Neural cell (in vitro differentiated cells): ENCODE results near the gene NUTM1. TPM values are rescaled to one million over a fixed set of nuclear protein-coding genes. Genes with fewer than 3 reads are reported as not detected.

Experiments used
- H2AFZ ChIP-seq: fragments of 200-600, 300-800 bp; sonication (generic), shearing (Covaris generic); 2 replicates; pipeline ENCODE4 v1.6.0; 2014; ENCODE audit warnings: low read depth, mild to moderate bottlenecking, antibody characterized with exemption, low read length, moderate library complexity
- H3F3A ChIP-seq: fragments of 200-600 bp; shearing (Covaris generic); 2 replicates; pipeline ENCODE4 v1.6.1; 2016; ENCODE audit warnings: mild to moderate bottlenecking, moderate library complexity, mixed read lengths, antibody characterized with exemption, low read length; ENCODE audit not compliant: insufficient read depth, poor library complexity, severe bottlenecking
- H3K27ac ChIP-seq: fragments of 200-600, 300-800 bp; sonication (generic), shearing (Covaris generic); 2 replicates; pipeline ENCODE4 v1.5.1; 2014; ENCODE audit warnings: mild to moderate bottlenecking, low read length, moderate library complexity
- H3K27me3 ChIP-seq: fragments of 300-800, 200-600 bp; sonication (generic), shearing (Covaris generic); 2 replicates; pipeline ENCODE4 v1.6.0; 2014; ENCODE audit warnings: mild to moderate bottlenecking, low read depth, low read length, moderate library complexity; ENCODE audit not compliant: insufficient read depth
- H3K36me3 ChIP-seq: fragments of 300-800, 200-600 bp; sonication (generic), shearing (Covaris generic); 2 replicates; pipeline ENCODE4 v1.5.1; 2014; ENCODE audit warnings: mild to moderate bottlenecking, antibody characterized with exemption, low read length, moderate library complexity; ENCODE audit not compliant: insufficient read depth
- H3K4me2 ChIP-seq: fragments of 300-800, 200-600 bp; sonication (generic), shearing (Covaris generic); 2 replicates; pipeline ENCODE4 v1.6.0; 2014; ENCODE audit warnings: mild to moderate bottlenecking, low read length
- H3K4me3 ChIP-seq: fragments of 300-800, 200-600 bp; sonication (generic), shearing (Covaris generic); 2 replicates; pipeline ENCODE4 v1.5.1; 2014; ENCODE audit warnings: mild to moderate bottlenecking, low read length, moderate library complexity
- H3K79me2 ChIP-seq: fragments of 200-600 bp; shearing (Covaris generic); replicated peaks from 2 replicates; pipeline ENCODE4 v1.6.0; 2014; ENCODE audit warnings: mild to moderate bottlenecking, low read length, moderate library complexity; ENCODE audit not compliant: insufficient read depth
- H3K9ac ChIP-seq: fragments of 300-800, 200-600 bp; sonication (generic), shearing (Covaris generic); 2 replicates; pipeline ENCODE4 v1.6.1; 2016; ENCODE audit warnings: mild to moderate bottlenecking, low read length, mixed read lengths
- H3K9me2 ChIP-seq: fragments of 200-600 bp; shearing (Covaris generic); 2 replicates; pipeline ENCODE4 v1.6.1; 2016; ENCODE audit warnings: mild to moderate bottlenecking, low read length, mixed read lengths; ENCODE audit not compliant: insufficient read depth
- H3K9me3 ChIP-seq: fragments of 200-600, 300-800 bp; sonication (generic), shearing (Covaris generic); 2 replicates; pipeline ENCODE4 v1.6.1; 2016; ENCODE audit warnings: mild to moderate bottlenecking, mixed run types, low read length, moderate library complexity, mixed read lengths
- H4K20me1 ChIP-seq: fragments of 200-600 bp; shearing (Covaris generic); 2 replicates; pipeline ENCODE4 v1.6.1; 2016; ENCODE audit warnings: mild to moderate bottlenecking, mixed run types; ENCODE audit not compliant: insufficient read depth
- CTCF ChIP-seq: fragments of 450-650 bp; IDR thresholded peaks from 2 replicates; pipeline ENCODE4 v1.5.1; 2014; ENCODE audit warnings: antibody characterized with exemption, mild to moderate bottlenecking, moderate library complexity; ENCODE audit not compliant: poor library complexity, severe bottlenecking
- EP300 ChIP-seq: fragments of 450-650 bp; conservative IDR thresholded peaks from 2 replicates; pipeline ENCODE4 v1.6.1; 2014; ENCODE audit warnings: antibody characterized with exemption, mild to moderate bottlenecking, moderate library complexity; ENCODE audit not compliant: poor library complexity, severe bottlenecking
- EZH2 ChIP-seq: fragments of 200-600, 300-800 bp; shearing (Covaris generic), sonication (generic); IDR thresholded peaks from 2 replicates; pipeline ENCODE4 v1.6.1; 2014; ENCODE audit warnings: antibody characterized with exemption, low read length, borderline replicate concordance, mild to moderate bottlenecking; ENCODE audit not compliant: insufficient read depth, poor library complexity, severe bottlenecking
- MXI1 ChIP-seq: fragments of 450-650 bp; conservative IDR thresholded peaks from 2 replicates; pipeline ENCODE4 v1.6.1; 2014; ENCODE audit warnings: antibody characterized with exemption, mild to moderate bottlenecking; ENCODE audit not compliant: poor library complexity, severe bottlenecking
- POLR2AphosphoS5 ChIP-seq: IDR thresholded peaks from 2 replicates; pipeline ENCODE4 v1.6.1; 2012
- RAD21 ChIP-seq: fragments of 450-650 bp; conservative IDR thresholded peaks from 2 replicates; pipeline ENCODE4 v1.6.1; 2014; ENCODE audit warnings: antibody characterized with exemption, mild to moderate bottlenecking, moderate library complexity
- REST ChIP-seq: IDR thresholded peaks from 2 replicates; pipeline ENCODE4 v1.6.1; 2012; ENCODE audit warnings: borderline replicate concordance
- SMC3 ChIP-seq: fragments of 450-650 bp; conservative IDR thresholded peaks from 2 replicates; pipeline ENCODE4 v1.6.1; 2014; ENCODE audit warnings: antibody characterized with exemption, mild to moderate bottlenecking, moderate library complexity; ENCODE audit not compliant: poor library complexity
- TAF1 ChIP-seq: IDR thresholded peaks from 2 replicates; pipeline ENCODE4 v1.6.1; 2012; ENCODE audit warnings: low read depth
- polyA plus RNA-seq: library from polyadenylated mRNA; depleted of rRNA; stranded (reverse); fragments of >200 nt; gene quantifications from 2 replicates; pipeline ENCODE4 v1.2.3, GENCODE V29; 2014

Gene NUTM1
- polyA plus RNA-seq, 1 donor from 2014 or later, result not detected

- peaks cover 21% of the 10 kb centered on the region for H3K79me2 ChIP-seq
- peak overlapping the region; percentile 94 for H2AFZ ChIP-seq
- no peaks in the 10 kb centered on the region for H4K20me1 ChIP-seq
- peak overlapping the region; percentile 71 for H3K27ac ChIP-seq
- H3K4me2 ChIP-seq, result peak overlapping the region; percentile 66
- no peak for TF ChIP-seq TAF1
- TF ChIP-seq SMC3, result no peak
- TF ChIP-seq MXI1, result no peak
- TF ChIP-seq REST, result no peak
- no peak for TF ChIP-seq EZH2
- no peak for TF ChIP-seq RAD21
- no peak for TF ChIP-seq EP300
- TF ChIP-seq CTCF, result no peak
- TF ChIP-seq POLR2AphosphoS5, result no peak
- no peaks in the 10 kb centered on the region for H3K36me3 ChIP-seq
- no peaks in the 10 kb centered on the region for H3K9me3 ChIP-seq
- H3K9ac ChIP-seq, result peak overlapping the region; percentile 79
- H3K4me3 ChIP-seq, result peak overlapping the region; percentile 99
- H3F3A ChIP-seq, result no peaks in the 10 kb centered on the region
- no peaks in the 10 kb centered on the region for H3K9me2 ChIP-seq
- no peaks in the 10 kb centered on the region for H3K27me3 ChIP-seq
Measured at GRCh38 chr15:34338347-34338746, 4.8 kb upstream of the NUTM1 start.

DNA sequence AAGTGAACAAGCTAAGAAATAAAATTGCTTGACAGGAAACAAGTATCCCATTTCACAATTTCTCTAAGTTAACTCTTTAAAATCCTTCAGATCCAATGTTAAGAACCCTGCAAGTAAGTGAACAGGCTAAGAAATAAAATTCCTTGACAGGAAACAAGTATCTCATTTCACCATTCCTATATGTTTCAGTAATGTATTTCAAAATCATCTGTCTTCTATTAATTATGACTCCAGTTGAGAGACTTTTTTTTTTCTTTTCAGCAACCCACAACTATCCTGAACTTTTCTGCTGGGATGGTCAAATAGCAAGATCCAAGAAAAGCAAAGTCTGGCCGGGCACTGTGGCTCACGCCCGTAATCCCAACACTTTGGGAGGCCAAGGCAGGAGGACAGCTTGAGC, 3.2 kb upstream of the NUTM1 start:
- TF ChIP-seq POLR2AphosphoS5 (no peak), SMC3 (no peak), EZH2 (no peak)
- Histone ChIP-seq H3K9ac (no peak overlapping the region), H4K20me1 (no peaks in the 10 kb centered on the region), H3K27ac (no peak overlapping the region), H3K27me3 (no peaks in the 10 kb centered on the region), H2AFZ (no peak overlapping the region), H3K4me3 (no peak overlapping the region), H3K36me3 (no peaks in the 10 kb centered on the region), H3K79me2 (peaks cover 21% of the 10 kb centered on the region), H3F3A (no peaks in the 10 kb centered on the region), H3K9me2 (no peaks in the 10 kb centered on the region), H3K9me3 (no peaks in the 10 kb centered on the region), H3K4me2 (no peak overlapping the region)
